GM18868 (cell line): ENCODE measurements around the gene SPOCK2.

Experiments
- ATAC-seq: cut with Tn5 transposase; IDR thresholded peaks from one replicate; pipeline ENCODE4 v1.9.1; 2021; ENCODE audit warnings: mild to moderate bottlenecking, moderate library complexity; ENCODE audit not compliant: unreplicated experiment

The SPOCK2 gene

GRCh38 chr10:72090326-72090725 lies 2.0 kb upstream of the SPOCK2 start:
- ATAC-seq: no peak

DNA sequence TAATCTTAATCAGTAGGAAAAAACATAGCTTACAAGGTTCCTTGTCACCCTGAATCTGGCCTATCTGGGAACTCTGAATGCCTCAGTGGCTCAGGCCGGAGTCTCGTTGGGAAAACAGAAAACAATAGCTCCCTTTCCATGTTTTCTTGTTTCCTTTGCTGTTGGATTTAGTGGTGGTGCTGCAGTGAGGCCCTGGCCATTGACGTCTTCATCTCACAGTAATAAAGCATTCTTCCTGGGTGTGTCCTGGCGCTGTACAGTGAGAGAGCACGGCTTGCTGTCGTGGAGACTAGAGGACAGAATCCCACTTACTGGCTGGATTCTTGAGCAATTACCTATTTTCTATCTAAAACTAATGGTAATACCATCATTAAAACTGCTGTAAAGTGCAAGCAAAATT lies 1.3 kb upstream of the SPOCK2 start:
- no peak for ATAC-seq

GRCh38 chr10:72088889-72089575 lies 681 bp upstream of the SPOCK2 start:
- no peak for ATAC-seq

GRCh38 chr10:72087392-72087968 lies 871 bp downstream of the SPOCK2 start:
- no peak for ATAC-seq

- ATAC-seq: no peak
Measured at GRCh38 chr10:72086466-72087391, 1.6 kb downstream of the SPOCK2 start.

- ATAC-seq: no peak
Measured at GRCh38 chr10:72085864-72086465, 2.4 kb downstream of the SPOCK2 start.

GRCh38 chr10:72085166-72085565 lies 3.2 kb downstream of the SPOCK2 start:
- no peak for ATAC-seq

DNA sequence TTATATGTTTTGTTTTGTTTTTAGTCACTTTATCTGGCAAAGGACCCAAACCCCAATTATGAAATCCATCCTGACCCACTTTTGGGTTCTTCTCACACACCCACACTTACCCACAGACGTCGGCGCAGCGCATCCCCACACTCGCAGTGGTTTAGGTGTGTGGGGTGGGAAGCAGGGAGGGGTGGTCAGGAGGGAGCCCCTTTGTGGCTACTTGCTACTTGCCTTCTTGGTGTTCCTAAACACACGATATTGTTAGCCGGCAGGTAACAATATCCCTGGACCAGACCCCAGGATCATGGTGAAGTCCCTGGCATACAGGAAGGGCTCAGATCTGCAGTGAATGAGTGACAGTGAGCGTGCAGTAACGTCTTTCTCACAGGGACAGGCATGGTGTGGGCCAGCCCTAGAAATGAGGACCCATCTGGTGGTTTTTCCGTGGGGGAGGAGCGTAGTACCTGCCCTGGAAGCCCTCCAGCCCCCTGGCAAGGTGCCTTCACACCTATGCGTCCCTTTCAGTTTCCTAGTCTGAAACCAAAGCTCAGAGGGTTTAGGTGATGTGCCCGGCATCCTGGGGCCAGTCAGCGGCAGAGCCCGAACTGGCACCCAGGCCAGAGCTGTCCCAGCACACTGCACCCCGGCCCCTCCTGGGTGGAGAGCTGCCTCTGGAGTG lies 4.4 kb downstream of the SPOCK2 start:
- no peak for ATAC-seq

GRCh38 chr10:72082856-72083789 lies 5.2 kb downstream of the SPOCK2 start:
- no peak for ATAC-seq

DNA sequence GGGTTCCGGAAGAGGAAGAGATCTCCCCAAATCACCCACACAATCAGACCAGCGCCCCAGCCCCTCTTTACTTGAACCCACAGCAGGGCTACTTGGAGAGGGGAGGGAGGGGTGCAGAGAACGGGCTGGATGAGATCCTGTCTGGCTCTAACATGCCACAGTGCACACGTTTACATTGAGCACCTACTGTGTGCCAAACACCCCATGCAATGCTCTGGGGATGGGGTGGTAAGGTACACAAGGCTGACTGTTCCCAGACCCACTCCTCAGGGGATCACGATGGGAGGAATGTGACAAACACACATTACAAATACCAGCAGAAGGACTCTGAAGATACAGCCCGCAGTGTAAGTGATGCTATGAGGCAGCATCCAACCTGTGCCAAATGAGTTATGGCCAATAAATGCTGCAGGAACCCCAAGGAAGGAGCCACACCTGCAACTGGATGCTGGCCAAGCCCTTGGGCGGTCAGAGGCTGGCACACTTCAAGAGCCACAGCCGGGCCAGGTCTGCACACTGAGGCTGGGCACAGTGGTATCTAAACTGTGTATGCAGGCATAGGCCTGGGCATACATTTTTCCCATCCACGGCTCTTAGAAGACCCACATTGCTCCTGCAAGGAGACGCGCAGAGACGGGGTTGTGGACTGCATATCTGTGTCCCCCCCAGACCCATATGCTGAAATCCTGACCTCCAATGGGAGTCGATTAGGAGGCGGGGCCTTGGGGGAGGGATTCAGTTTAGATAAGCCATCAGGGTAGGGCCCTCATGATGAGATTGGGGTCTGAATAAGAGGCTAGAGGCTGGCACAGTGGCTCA lies 6.4 kb downstream of the SPOCK2 start:
- ATAC-seq: no peak

DNA sequence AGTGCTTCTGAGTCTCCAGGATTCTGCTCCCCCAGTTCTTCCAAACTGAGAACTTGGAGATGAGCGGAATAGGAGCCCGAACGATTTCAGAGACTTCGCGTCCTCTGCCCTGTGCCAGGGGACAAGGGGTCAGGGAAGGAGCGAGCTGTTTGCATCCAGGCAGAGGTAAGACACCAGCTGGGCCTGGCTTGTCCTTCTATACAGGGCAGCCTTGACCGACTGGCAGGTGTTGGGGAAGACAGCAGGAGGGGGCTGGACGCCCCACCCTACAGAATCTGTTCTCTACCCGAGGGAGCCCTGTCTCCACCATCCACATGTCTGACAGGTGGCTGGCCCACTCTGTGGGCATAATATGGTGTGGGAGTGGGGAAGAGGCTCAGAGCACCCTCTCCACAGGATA lies 7.1 kb downstream of the SPOCK2 start:
- ATAC-seq: no peak

GRCh38 chr10:72080042-72080975 lies 8.0 kb downstream of the SPOCK2 start:
- no peak for ATAC-seq

GRCh38 chr10:72079356-72079755 lies 9.0 kb downstream of the SPOCK2 start:
- no peak for ATAC-seq

DNA sequence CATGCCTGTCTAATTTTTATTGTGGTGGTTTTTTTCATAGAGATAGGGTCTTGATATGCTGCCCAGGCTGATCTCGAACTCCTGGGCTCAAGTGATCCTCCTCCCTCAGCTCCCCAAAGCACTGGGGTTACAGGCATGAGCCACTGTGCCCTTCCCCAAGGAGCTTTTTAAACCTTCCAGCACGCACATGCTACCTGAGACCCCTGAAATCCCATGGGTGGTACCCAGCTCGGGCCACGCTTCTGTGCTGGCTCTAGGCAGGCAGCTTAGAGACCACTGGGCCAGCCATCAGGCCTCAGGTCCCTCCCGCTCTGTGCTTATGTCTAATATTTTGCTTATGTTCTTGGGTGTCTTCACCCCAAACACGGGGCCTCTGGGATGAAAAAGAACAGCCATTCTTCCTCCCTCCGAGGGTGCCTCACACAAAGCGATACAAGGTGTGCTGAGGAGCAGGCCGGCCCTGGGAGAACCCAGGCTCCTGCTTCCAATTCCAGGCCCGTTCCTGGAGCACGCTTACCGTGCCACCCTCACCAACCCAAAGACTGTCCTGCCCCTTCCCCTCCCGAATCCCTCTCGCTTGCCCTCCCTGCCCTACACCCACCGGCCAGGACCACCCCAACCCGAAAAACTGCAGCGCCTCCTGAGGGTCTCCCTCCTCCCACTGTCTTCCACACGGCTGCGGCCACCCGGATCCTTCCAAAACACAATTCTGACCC lies 10.9 kb downstream of the SPOCK2 start:
- no peak for ATAC-seq

DNA sequence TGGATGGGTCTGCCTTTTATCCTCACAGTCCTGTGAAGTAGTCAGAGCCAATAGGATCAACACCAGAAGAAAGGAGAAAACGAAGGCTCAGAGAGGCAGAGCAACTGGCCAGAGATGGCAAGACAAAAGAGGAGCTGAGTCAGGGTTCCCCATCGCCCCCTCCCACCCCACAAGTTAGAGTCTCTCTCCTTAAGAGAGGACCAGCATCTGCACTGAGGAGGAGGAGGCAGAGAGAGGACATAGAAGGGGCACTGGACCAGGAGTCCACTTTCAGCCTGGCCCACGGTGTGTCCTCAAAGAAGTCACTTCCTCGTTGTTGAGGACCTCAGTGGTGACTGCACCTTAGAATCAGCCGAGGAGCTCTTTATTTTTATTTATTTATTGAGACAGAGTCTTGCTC lies 11.6 kb downstream of the SPOCK2 start:
- ATAC-seq: no peak

DNA sequence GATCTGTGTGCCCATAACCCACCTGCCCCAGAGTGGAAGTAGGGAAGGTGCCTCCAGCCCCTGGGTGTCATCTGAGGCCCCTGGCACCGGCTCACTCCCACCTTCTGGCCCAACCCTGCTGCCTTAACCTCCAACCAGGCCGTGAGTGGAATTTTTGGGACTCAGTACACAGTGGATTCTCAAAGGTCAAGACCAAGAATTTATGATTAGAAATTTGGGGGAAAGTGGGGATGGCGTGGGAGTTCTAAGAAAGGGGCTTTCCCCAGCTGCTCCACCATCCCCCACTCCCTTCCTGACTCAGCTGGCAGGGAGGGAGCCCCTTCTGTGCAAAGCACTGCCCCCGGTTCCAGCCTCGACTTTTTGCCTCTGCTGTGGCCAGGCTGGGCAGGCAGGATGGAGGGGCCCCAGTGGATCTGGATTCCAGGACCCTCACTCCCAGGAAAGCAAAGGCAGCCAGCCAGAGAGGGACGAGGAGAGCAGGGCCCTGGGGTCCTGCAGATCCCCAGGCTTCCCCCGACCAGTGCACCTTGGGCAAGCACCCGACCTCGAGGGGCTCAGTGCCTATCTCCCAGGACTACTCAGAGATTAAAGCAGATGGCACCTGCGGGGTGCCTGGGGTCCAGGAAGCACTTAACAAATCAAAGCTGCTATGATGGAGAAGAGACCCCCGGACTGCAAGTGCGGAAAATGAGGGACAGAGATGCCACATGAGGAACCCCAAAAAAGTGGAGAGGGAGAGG lies 12.8 kb downstream of the SPOCK2 start:
- no peak for ATAC-seq
